Activated CD4-positive, alpha-beta memory T cell treated with anti-CD3 and anti-CD28 coated beads, Interleukin-2, amount 10 ng/mL, durations not matched to agents 7 days and 5 days (primary cell): ENCODE measurements around the gene PPFIA1. TPM values are rescaled to one million over a fixed set of nuclear protein-coding genes. Genes with fewer than 3 reads are reported as not detected.

Experiments used
- CTCF ChIA-PET: fragments of 350-600 bp; sonication (Branson Sonifier 250); formaldehyde crosslinking; loops from one replicate; lab custom pipeline; 2021; ENCODE audit warnings: antibody characterized with exemption, inconsistent platforms; lab: Charles Lee
- POLR2A ChIA-PET: fragments of 350-600 bp; sonication (Branson Sonifier 250); formaldehyde crosslinking; loops from one replicate; lab custom pipeline; 2021; ENCODE audit warnings: antibody characterized with exemption; lab: Charles Lee
- DNase-seq: peaks from one replicate; pipeline ENCODE4 v3.0.0-alpha.2; 2020
- H3K27ac Mint-ChIP-seq: one replicate; pipeline ENCODE4 v1.8.0; 2021; ENCODE audit warnings: mild to moderate bottlenecking, mixed read lengths
- H3K27me3 Mint-ChIP-seq: one replicate; pipeline ENCODE4 v1.8.0; 2021; ENCODE audit warnings: mixed read lengths
- H3K36me3 Mint-ChIP-seq: one replicate; pipeline ENCODE4 v1.8.0; 2021; ENCODE audit warnings: low read depth, mixed read lengths
- H3K4me1 Mint-ChIP-seq: one replicate; pipeline ENCODE4 v1.8.0; 2021; ENCODE audit warnings: mixed read lengths
- H3K4me3 Mint-ChIP-seq: one replicate; pipeline ENCODE4 v1.8.0; 2021; ENCODE audit warnings: mild to moderate bottlenecking, mixed read lengths
- H3K9me3 Mint-ChIP-seq: one replicate; pipeline ENCODE4 v1.8.0; 2021; ENCODE audit warnings: mixed read lengths
- total RNA-seq, 2 experiments: library from RNA; stranded (reverse); gene quantifications; one replicate each; pipeline ENCODE4 v1.2.3, GENCODE V29; 2021

PPFIA1 gene
- total RNA-seq, 2 experiments from 2014 or later = 22.5 to 23.8 TPM

GRCh38 chr11:70413151-70413550 is 142.7 kb downstream of the PPFIA1 start:
- Mint-ChIP-seq H3K4me3 (no peak overlapping the region), H3K9me3 (no peaks in the 10 kb centered on the region), H3K36me3 (no peaks in the 10 kb centered on the region), H3K4me1 (no peaks in the 10 kb centered on the region), H3K27me3 (peaks cover 9% of the 10 kb centered on the region), H3K27ac (no peak overlapping the region)
- ChIA-PET CTCF (no interaction called here), POLR2A (no interaction called here)
- no peak for DNase-seq

GRCh38 chr11:70414341-70415100 is 144.0 kb downstream of the PPFIA1 start:
- no peaks in the 10 kb centered on the region for H3K9me3 Mint-ChIP-seq

GRCh38 chr11:70415191-70415590 is 144.7 kb downstream of the PPFIA1 start:
- DNase-seq = no peak
- H3K4me3 Mint-ChIP-seq = no peak overlapping the region
- ChIA-PET POLR2A (no interaction called here), CTCF (no interaction called here)
- no peaks in the 10 kb centered on the region for H3K36me3 Mint-ChIP-seq
- H3K4me1 Mint-ChIP-seq = no peaks in the 10 kb centered on the region
- H3K9me3 Mint-ChIP-seq = no peaks in the 10 kb centered on the region
- H3K27ac Mint-ChIP-seq = no peak overlapping the region
- peaks cover under 1% of the 10 kb centered on the region for H3K27me3 Mint-ChIP-seq

More at GRCh38 chr11:70414341-70415100, 144.0 kb downstream of the PPFIA1 start:
- Mint-ChIP-seq H3K4me1 (no peaks in the 10 kb centered on the region), H3K27me3 (peaks cover 2% of the 10 kb centered on the region), H3K27ac (no peak overlapping the region), H3K36me3 (no peaks in the 10 kb centered on the region), H3K4me3 (no peak overlapping the region)
- DNase-seq = no peak
- ChIA-PET POLR2A (no interaction called here), CTCF (no interaction called here)

- CTCF ChIA-PET = no interaction called here
- DNase-seq = no peak
- Mint-ChIP-seq H3K27ac (no peak overlapping the region), H3K36me3 (no peaks in the 10 kb centered on the region), H3K4me1 (no peaks in the 10 kb centered on the region), H3K27me3 (peaks cover 2% of the 10 kb centered on the region), H3K4me3 (no peak overlapping the region), H3K9me3 (no peaks in the 10 kb centered on the region)
- POLR2A ChIA-PET = no interaction called here
These were observed 145.3 kb downstream of the PPFIA1 start for GRCh38 chr11:70415642-70416395.

GRCh38 chr11:70416881-70417280 is 146.4 kb downstream of the PPFIA1 start:
- ChIA-PET POLR2A (no interaction called here), CTCF (no interaction called here)
- peaks cover 6% of the 10 kb centered on the region for H3K27me3 Mint-ChIP-seq
- no peaks in the 10 kb centered on the region for H3K4me1 Mint-ChIP-seq
- H3K27ac Mint-ChIP-seq = no peak overlapping the region
- H3K4me3 Mint-ChIP-seq = no peak overlapping the region
- no peak for DNase-seq
- H3K36me3 Mint-ChIP-seq = no peaks in the 10 kb centered on the region
- no peaks in the 10 kb centered on the region for H3K9me3 Mint-ChIP-seq

GRCh38 chr11:70418130-70418529 is 147.6 kb downstream of the PPFIA1 start:
- Mint-ChIP-seq H3K27ac (no peak overlapping the region), H3K4me3 (no peak overlapping the region), H3K4me1 (no peaks in the 10 kb centered on the region), H3K9me3 (no peaks in the 10 kb centered on the region), H3K27me3 (peaks cover 6% of the 10 kb centered on the region), H3K36me3 (no peaks in the 10 kb centered on the region)
- ChIA-PET POLR2A (no interaction called here), CTCF (no interaction called here)
- no peak for DNase-seq

- ChIA-PET POLR2A (no interaction called here), CTCF (interaction anchor here (0.7 kb wide), 1 partner anchor 473 kb away, joined by 4 read pairs; no protein-coding TSS in a partner anchor)
- Mint-ChIP-seq H3K27ac (no peak overlapping the region), H3K4me1 (peaks cover 5% of the 10 kb centered on the region), H3K36me3 (no peaks in the 10 kb centered on the region), H3K4me3 (no peak overlapping the region), H3K27me3 (peaks cover 6% of the 10 kb centered on the region), H3K9me3 (no peaks in the 10 kb centered on the region)
- DNase-seq = no peak
These were observed 149.0 kb downstream of the PPFIA1 start for GRCh38 chr11:70419307-70420007.

- Mint-ChIP-seq H3K4me3 (no peak overlapping the region), H3K9me3 (no peaks in the 10 kb centered on the region), H3K27ac (no peak overlapping the region), H3K27me3 (peaks cover 6% of the 10 kb centered on the region), H3K36me3 (no peaks in the 10 kb centered on the region), H3K4me1 (peaks cover 5% of the 10 kb centered on the region)
- ChIA-PET POLR2A (no interaction called here), CTCF (interaction anchor here (0.7 kb wide), 1 partner anchor 67 kb away, joined by 8 read pairs; no protein-coding TSS in a partner anchor)
- DNase-seq = no peak
These were observed 149.5 kb downstream of the PPFIA1 start for GRCh38 chr11:70420008-70420464.

- CTCF ChIA-PET = interaction anchor here (0.7 kb wide), 1 partner anchor 67 kb away, joined by 8 read pairs; no protein-coding TSS in a partner anchor
- Mint-ChIP-seq H3K4me3 (no peak overlapping the region), H3K9me3 (no peaks in the 10 kb centered on the region), H3K27ac (no peak overlapping the region), H3K27me3 (peaks cover 6% of the 10 kb centered on the region), H3K4me1 (peaks cover 5% of the 10 kb centered on the region), H3K36me3 (no peaks in the 10 kb centered on the region)
- POLR2A ChIA-PET = no interaction called here
- no peak for DNase-seq
These were observed 150.0 kb downstream of the PPFIA1 start for GRCh38 chr11:70420496-70420895.

- H3K36me3 Mint-ChIP-seq = no peaks in the 10 kb centered on the region
- H3K4me1 Mint-ChIP-seq = peaks cover 5% of the 10 kb centered on the region
- H3K27me3 Mint-ChIP-seq = peaks cover 8% of the 10 kb centered on the region
- no peak overlapping the region for H3K27ac Mint-ChIP-seq
- ChIA-PET POLR2A (no interaction called here), CTCF (no interaction called here)
- no peak for DNase-seq
- H3K4me3 Mint-ChIP-seq = no peak overlapping the region
- H3K9me3 Mint-ChIP-seq = no peaks in the 10 kb centered on the region
These were observed 150.6 kb downstream of the PPFIA1 start for GRCh38 chr11:70421123-70421522.

- no peak for DNase-seq
- Mint-ChIP-seq H3K4me1 (peaks cover 5% of the 10 kb centered on the region), H3K4me3 (no peak overlapping the region), H3K9me3 (no peaks in the 10 kb centered on the region), H3K27me3 (peaks cover 8% of the 10 kb centered on the region), H3K27ac (no peak overlapping the region), H3K36me3 (no peaks in the 10 kb centered on the region)
- POLR2A ChIA-PET = no interaction called here
- CTCF ChIA-PET = no interaction called here
These were observed 152.4 kb downstream of the PPFIA1 start for GRCh38 chr11:70422692-70423522.
